SK-N-SH (cell line): ENCODE data around the gene CLEC10A. TPM values are rescaled to one million over a fixed set of nuclear protein-coding genes. Genes with fewer than 3 reads are reported as not detected.
"Not testable (repeated sequence)": the region's sequence is repeated elsewhere in the genome, so short reads cannot be mapped to it uniquely, and the experiment has no call there.

Experiments used
- CTCF ChIA-PET: fragments of 300-600, 350-600 bp; formaldehyde crosslinking; extraction: SDS; loops from one replicate; lab custom pipeline; 2021; lab: Yijun Ruan, JAX
- POLR2A ChIA-PET: fragments of 350-600 bp; sonication (Branson Sonifier 250); formaldehyde crosslinking; extraction: SDS; loops from one replicate; lab custom pipeline; 2020; ENCODE audit warnings: antibody characterized with exemption, inconsistent platforms; lab: Yijun Ruan, JAX
- DNase-seq: peaks from one replicate; pipeline ENCODE4 v3.0.0; 2012
- H2AFZ ChIP-seq: fragments of 200-600 bp; sonication (generic); 2 replicates; pipeline ENCODE4 v1.8.1; 2016; ENCODE audit warnings: antibody characterized with exemption, mild to moderate bottlenecking, low read depth
- H3F3A ChIP-seq: fragments of 200-600 bp; sonication (generic); replicated peaks from 2 replicates; pipeline ENCODE3; 2016; ENCODE audit warnings: antibody characterized with exemption, mild to moderate bottlenecking; ENCODE audit not compliant: insufficient read depth
- H3K27ac ChIP-seq, 2 experiments: fragments of 200-500 bp in 1 of 2; fragments of 200-600 bp in 1 of 2; sonication (Bioruptor generic) in 1 of 2; sonication (generic), shearing (Covaris generic) in 1 of 2; 2 replicates each; pipeline versions ENCODE4 v1.5.1 to v1.6.1; 2014 to 2016; ENCODE audit warnings: low read depth in 2 of 2, inconsistent platforms in 1 of 2, low read length in 1 of 2, mild to moderate bottlenecking in 1 of 2, mixed read lengths in 1 of 2
- H3K27me3 ChIP-seq: fragments of 200-600 bp; sonication (generic), shearing (Covaris generic); 2 replicates; pipeline ENCODE4 v1.6.1; 2016; ENCODE audit warnings: mixed run types; ENCODE audit not compliant: insufficient read depth
- H3K36me3 ChIP-seq, 2 experiments: fragments of 200-500 bp in 1 of 2; fragments of 200-600 bp in 1 of 2; sonication (Bioruptor generic) in 1 of 2; sonication (generic) in 1 of 2; replicated peaks in 1 of 2; 2 replicates each; pipeline versions ENCODE3 to v1.5.1; 2014 to 2016; ENCODE audit warnings: low read length in 1 of 2, mild to moderate bottlenecking in 1 of 2; ENCODE audit not compliant: insufficient read depth in 2 of 2, control insufficient read depth in 1 of 2
- H3K4me1 ChIP-seq, 2 experiments: fragments of 200-500 bp in 1 of 2; fragments of 200-600 bp in 1 of 2; sonication (Bioruptor generic) in 1 of 2; sonication (generic), shearing (Covaris generic) in 1 of 2; 2 replicates each; pipeline versions ENCODE4 v1.5.1 to v1.6.1; 2014 to 2016; ENCODE audit warnings: low read depth in 1 of 2, low read length in 1 of 2, mixed run types in 1 of 2; ENCODE audit not compliant: insufficient read depth in 2 of 2, control insufficient read depth in 1 of 2
- H3K4me2 ChIP-seq: fragments of 200-600 bp; sonication (generic), shearing (Covaris generic); 2 replicates; pipeline ENCODE4 v1.6.1; 2017; ENCODE audit warnings: mixed run types
- H3K4me3 ChIP-seq, 2 experiments: fragments of 200-500 bp in 1 of 2; fragments of 200-600 bp in 1 of 2; sonication (Bioruptor generic) in 1 of 2; sonication (generic), shearing (Covaris generic) in 1 of 2; 2 replicates each; pipeline versions ENCODE4 v1.5.1 to v1.8.1; 2014 to 2016; ENCODE audit warnings: low read depth in 2 of 2, inconsistent platforms in 1 of 2, low read length in 1 of 2, mild to moderate bottlenecking in 1 of 2, mixed read lengths in 1 of 2, moderate library complexity in 1 of 2
- H3K79me2 ChIP-seq: fragments of 200-600 bp; sonication (generic); 2 replicates; pipeline ENCODE4 v1.8.1; 2017; ENCODE audit warnings: mild to moderate bottlenecking; ENCODE audit not compliant: insufficient read depth
- H3K9ac ChIP-seq: fragments of 200-600 bp; sonication (generic); 2 replicates; pipeline ENCODE4 v1.6.1; 2017; ENCODE audit warnings: mixed run types
- H3K9me2 ChIP-seq: fragments of 200-600 bp; sonication (generic); 2 replicates; pipeline ENCODE4 v1.6.1; 2017; ENCODE audit warnings: mixed run types
- H3K9me3 ChIP-seq: fragments of 200-600 bp; sonication (generic); 2 replicates; pipeline ENCODE4 v1.6.1; 2017; ENCODE audit warnings: mixed run types, mild to moderate bottlenecking, moderate library complexity
- H4K20me1 ChIP-seq: fragments of 200-600 bp; sonication (generic); 2 replicates; pipeline ENCODE4 v1.6.1; 2017; ENCODE audit warnings: mild to moderate bottlenecking, mixed run types; ENCODE audit not compliant: insufficient read depth
- EZH2phosphoT487 ChIP-seq: fragments of 200-600 bp; sonication (generic); IDR thresholded peaks from 2 replicates; pipeline ENCODE4 v1.6.1; 2017; ENCODE audit warnings: low read depth, mixed run types, mild to moderate bottlenecking, antibody characterized with exemption, moderate library complexity, borderline replicate concordance
- FOSL2 ChIP-seq: IDR thresholded peaks from 2 replicates; pipeline ENCODE4 v1.4.0; 2012; ENCODE audit warnings: low read depth, mild to moderate bottlenecking, moderate library complexity, borderline replicate concordance
- FOXM1 ChIP-seq: IDR thresholded peaks from 2 replicates; pipeline ENCODE4 v1.4.0; 2012; ENCODE audit warnings: low read depth, mild to moderate bottlenecking
- GATA2 ChIP-seq: sonication (generic); formaldehyde crosslinking; IDR thresholded peaks from 2 replicates; pipeline ENCODE4 v1.5.0; 2020; ENCODE audit warnings: mild to moderate bottlenecking, missing genetic modification reagents
- JUND ChIP-seq: IDR thresholded peaks from 2 replicates; pipeline ENCODE4 v1.4.0; 2012
- MEF2A ChIP-seq: IDR thresholded peaks from 2 replicates; pipeline ENCODE4 v1.4.0; 2012; ENCODE audit warnings: low read depth, borderline replicate concordance
- NRF1 ChIP-seq: IDR thresholded peaks from 2 replicates; pipeline ENCODE4 v1.6.1; 2012; ENCODE audit warnings: low read depth, mild to moderate bottlenecking, low read length
- PBX3 ChIP-seq: IDR thresholded peaks from 2 replicates; pipeline ENCODE4; 2012
- POLR2AphosphoS5 ChIP-seq: IDR thresholded peaks from 2 replicates; pipeline ENCODE4 v1.6.1; 2012; ENCODE audit warnings: low read depth, low read length
- RAD21 ChIP-seq: IDR thresholded peaks from 2 replicates; pipeline ENCODE4 v1.6.1; 2012; ENCODE audit warnings: mild to moderate bottlenecking, low read length
- SMC3 ChIP-seq: IDR thresholded peaks from 2 replicates; pipeline ENCODE4 v1.6.1; 2012; ENCODE audit warnings: low read depth, low read length, improper control_type of control experiment
- TEAD4 ChIP-seq: IDR thresholded peaks from 2 replicates; pipeline ENCODE4 v1.4.0; 2012; ENCODE audit warnings: mild to moderate bottlenecking, borderline replicate concordance; ENCODE audit not compliant: insufficient read depth
- YY1 ChIP-seq: IDR thresholded peaks from 2 replicates; pipeline ENCODE4 v1.4.0; 2012; ENCODE audit warnings: low read depth, mild to moderate bottlenecking
- WGBS: methylation state at CpG from one replicate; pipeline ENCODE4 v1.1.6; 2017; ENCODE audit warnings: low lambda C conversion rate; 5-methylcytosine and 5-hydroxymethylcytosine counted together
- polyA plus RNA-seq, 3 experiments: library from polyadenylated mRNA; depleted of rRNA; stranded (reverse); fragments of >200 nt; gene quantifications; 2 replicates each; pipeline ENCODE4 v1.2.3, GENCODE V29; 2012
- TF ChIP-seq, protein P1 (sequence below): IDR thresholded peaks from 2 replicates; pipeline ENCODE4 v1.4.0; 2012; ENCODE audit warnings: low read depth
- TF ChIP-seq, protein P2 (sequence below): IDR thresholded peaks from 2 replicates; pipeline ENCODE4 v1.4.0; 2012; ENCODE audit warnings: low read depth, borderline replicate concordance

Gene CLEC10A
- polyA plus RNA-seq, 1 of the 3 experiments (the other 2 are of a cell fraction) = not detected

DNA sequence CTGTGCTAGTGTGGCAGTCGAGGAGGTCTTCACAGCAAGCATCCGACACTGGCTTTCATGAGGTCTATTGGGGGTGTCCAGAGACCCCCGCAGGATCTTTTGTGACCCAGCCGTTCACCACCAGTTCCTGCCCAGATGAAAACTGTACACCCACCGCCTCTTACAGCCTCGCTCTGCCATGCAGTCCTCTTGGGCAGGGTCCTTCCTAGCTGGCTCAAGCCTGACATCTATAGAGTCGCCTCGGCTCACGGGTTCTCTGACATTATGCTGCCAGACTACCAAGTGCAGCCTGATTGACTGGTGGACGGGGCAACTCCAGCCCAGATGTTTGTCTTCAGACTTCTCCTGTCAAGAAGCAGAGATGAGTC, 14.6 kb upstream of the CLEC10A start (continued):
- no peak for TF ChIP-seq PBX3
- no peak for TF ChIP-seq JUND
- no peak for TF ChIP-seq FOSL2
- TF ChIP-seq YY1 = no peak
- TF ChIP-seq FOXM1 = no peak
- TF ChIP-seq, protein P1, sequence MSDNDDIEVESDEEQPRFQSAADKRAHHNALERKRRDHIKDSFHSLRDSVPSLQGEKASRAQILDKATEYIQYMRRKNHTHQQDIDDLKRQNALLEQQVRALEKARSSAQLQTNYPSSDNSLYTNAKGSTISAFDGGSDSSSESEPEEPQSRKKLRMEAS = no peak
- TF ChIP-seq RAD21 = no peak
- TF ChIP-seq EZH2phosphoT487 = no peak
- no peak for TF ChIP-seq MEF2A
- TF ChIP-seq NRF1 = no peak
- no peak for TF ChIP-seq GATA2 (CRISPR knock-in tag)
- no peak for TF ChIP-seq SMC3
- no peak for TF ChIP-seq POLR2AphosphoS5
- TF ChIP-seq, protein P2, sequence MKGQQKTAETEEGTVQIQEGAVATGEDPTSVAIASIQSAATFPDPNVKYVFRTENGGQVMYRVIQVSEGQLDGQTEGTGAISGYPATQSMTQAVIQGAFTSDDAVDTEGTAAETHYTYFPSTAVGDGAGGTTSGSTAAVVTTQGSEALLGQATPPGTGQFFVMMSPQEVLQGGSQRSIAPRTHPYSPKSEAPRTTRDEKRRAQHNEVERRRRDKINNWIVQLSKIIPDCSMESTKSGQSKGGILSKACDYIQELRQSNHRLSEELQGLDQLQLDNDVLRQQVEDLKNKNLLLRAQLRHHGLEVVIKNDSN = no peak
- no peak for TF ChIP-seq TEAD4

GRCh38 chr17:7091311-7092005, 11.4 kb upstream of the CLEC10A start:
- H3K4me2 ChIP-seq, H3K9ac ChIP-seq, H3F3A ChIP-seq, DNase-seq, H3K36me3 ChIP-seq, H3K9me2 ChIP-seq, H4K20me1 ChIP-seq, H3K27ac ChIP-seq, H3K4me3 ChIP-seq, H2AFZ ChIP-seq, H3K4me1 ChIP-seq, H3K9me3 ChIP-seq, H3K79me2 ChIP-seq, POLR2A ChIA-PET: not testable (repeated sequence)
- H3K27me3 ChIP-seq = peaks cover 56% of the 10 kb centered on the region; the same call in 1 of the 2 replicates
- WGBS = 23% methylated on average over 23 of the region's 28 CpGs
- CTCF ChIA-PET = interaction anchor here (0.7 to 1.2 kb wide), 4 partner anchors 10 to 86 kb away, joined by 3 read pairs; no protein-coding TSS in a partner anchor

DNA sequence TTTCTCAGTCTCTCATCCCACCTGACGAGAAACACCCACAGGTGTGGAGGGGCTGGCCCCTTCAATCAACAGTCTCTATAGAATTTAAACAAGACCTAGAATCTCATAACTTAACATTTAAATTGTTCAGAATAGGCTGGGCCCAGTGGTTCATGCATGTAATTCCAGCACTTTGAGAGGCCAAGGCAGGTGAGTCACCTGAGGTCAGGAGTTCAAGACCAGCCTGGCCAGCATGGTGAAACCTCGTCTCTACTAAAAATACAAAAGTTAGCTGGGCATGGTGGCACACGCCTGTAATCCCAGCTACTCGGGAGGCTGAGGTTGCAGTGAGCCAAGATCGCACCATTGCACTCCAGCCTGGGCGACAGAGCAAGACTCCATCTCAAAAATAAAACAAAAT, 9.5 kb upstream of the CLEC10A start:
- H3F3A ChIP-seq, H3K4me1 ChIP-seq, H3K9ac ChIP-seq, POLR2A ChIA-PET, H2AFZ ChIP-seq, H3K27ac ChIP-seq, H4K20me1 ChIP-seq, H3K9me3 ChIP-seq, H3K79me2 ChIP-seq, H3K4me2 ChIP-seq, H3K4me3 ChIP-seq, H3K9me2 ChIP-seq, H3K36me3 ChIP-seq, DNase-seq: not testable (repeated sequence)
- CTCF ChIA-PET = interaction anchor here (1.6 kb wide), 1 partner anchor 37 kb away, joined by 3 read pairs; no protein-coding TSS in a partner anchor
- peaks cover 53% of the 10 kb centered on the region; the same call in 1 of the 2 replicates for H3K27me3 ChIP-seq
- WGBS = 51% methylated on average over 6 of the region's 6 CpGs

GRCh38 chr17:7088442-7088841, 8.4 kb upstream of the CLEC10A start:
- DNase-seq, H4K20me1 ChIP-seq, H3F3A ChIP-seq, H3K9me2 ChIP-seq, H3K4me1 ChIP-seq, H3K4me2 ChIP-seq, H3K36me3 ChIP-seq, POLR2A ChIA-PET, H3K4me3 ChIP-seq, H3K9ac ChIP-seq, H2AFZ ChIP-seq, H3K9me3 ChIP-seq, H3K79me2 ChIP-seq, CTCF ChIA-PET, H3K27ac ChIP-seq: not testable (repeated sequence)
- peaks cover 53% of the 10 kb centered on the region; the same call in 1 of the 2 replicates for H3K27me3 ChIP-seq
- 23% methylated on average over 4 of the region's 4 CpGs for WGBS
